ENCODE results near the gene ARF6.
A peak's percentile ranks its signal among the peaks of the same experiment; 100 is the strongest.
"Not testable (repeated sequence)": the region's sequence is repeated elsewhere in the genome, so short reads cannot be mapped to it uniquely, and the experiment has no call there.

Gene ARF6

DNA sequence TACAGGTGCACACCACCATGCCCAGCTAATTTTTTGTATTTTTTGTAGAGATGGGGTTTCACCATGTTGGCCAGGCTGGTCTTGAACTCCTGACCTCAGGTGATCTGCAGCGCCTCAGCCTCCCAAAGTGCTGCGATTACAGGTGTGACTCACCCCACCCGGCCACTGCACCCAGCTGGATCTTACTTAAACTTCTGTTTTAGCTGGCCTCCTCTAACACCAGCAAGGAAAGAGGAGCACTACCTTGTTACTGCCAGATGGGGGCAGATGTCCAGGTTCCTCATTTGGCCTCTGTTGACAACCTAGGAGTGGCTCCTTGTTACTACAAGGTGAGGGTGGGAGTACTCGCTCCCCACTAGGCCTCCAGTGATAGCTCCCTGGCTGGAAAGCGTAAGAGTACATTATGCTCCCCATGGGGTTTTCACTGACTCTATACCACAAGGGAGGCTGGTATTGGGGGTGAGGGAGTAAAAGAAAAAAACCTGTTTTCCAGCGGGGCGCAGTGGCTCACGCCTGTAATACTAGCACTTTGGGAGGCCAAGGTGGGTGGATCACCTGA is 13.2 kb upstream of the ARF6 start:
- peak; percentile 78 for DNase-seq

GRCh38 chr14:49880267-49881064 is 12.4 kb upstream of the ARF6 start:
- no peak for DNase-seq

DNA sequence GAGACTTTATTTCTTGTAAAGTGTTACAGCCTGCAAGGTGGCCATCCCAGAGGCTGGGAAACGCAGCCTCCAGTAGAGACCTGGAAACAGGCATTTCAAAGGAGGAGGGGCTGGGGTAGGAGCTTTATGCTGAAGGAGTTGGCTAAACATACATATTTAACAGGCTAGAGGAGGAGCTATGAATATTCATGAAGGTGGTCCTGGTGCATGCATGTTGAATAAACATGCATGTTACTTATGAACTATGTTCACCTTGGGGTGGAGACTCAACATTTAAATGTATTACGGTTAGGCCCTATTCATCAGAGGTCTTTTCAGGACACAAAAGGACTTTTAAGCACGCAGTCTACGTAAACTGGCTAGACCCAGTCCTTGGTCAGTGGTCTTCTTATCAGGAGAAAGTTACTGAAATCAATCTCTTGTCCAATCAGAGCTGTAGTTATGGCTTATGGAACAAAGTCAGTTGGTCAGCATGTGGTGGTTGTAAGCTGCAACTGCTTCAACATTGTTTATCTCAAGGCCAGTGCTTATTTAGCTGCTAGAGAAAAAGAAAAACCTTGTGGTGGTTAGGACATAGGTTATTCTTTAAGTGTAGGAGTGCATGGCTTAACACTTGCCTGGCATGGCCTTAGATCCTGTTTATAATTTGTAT is 11.4 kb upstream of the ARF6 start:
- no peak for DNase-seq

DNA sequence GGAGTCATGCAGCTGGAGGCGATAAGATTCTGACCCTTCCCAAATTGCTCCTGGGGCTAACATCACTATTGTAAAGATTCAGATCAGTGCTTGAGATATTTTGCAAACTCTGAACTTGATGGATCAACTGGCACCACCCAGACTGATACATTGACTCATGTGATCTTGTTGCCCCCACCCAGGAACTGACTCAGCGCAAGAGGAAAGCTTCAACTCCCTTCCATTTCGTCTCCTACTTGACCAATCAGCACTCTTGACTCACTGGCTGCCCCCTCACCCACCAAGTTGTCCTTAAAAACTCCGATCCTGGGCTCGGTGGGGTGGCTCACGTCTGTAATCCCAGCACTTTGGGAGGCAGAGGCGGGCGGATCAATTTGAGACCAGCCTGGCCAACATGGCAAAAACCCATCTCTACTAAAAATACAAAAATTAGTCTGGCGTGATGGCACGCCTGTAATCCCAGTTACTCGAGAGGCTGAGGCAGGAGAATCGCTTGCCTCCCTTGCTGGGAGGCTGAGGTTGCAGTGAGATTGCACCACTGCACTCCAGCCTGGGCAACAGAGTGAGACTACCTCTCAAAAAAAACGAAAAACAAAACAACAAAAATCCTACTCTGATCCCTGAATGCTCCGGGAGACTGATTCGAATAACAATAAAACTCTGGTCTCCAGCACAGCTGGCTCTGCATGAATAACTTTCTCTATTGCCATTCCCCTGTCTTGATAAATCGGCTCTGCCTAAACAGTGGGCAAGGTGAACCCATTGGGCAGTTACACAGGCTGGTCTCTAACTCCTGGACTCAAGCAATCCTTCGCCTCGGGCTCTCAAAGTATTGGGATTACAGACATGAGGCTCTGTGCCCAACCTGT is 9.8 kb upstream of the ARF6 start:
- no peak for DNase-seq

DNA sequence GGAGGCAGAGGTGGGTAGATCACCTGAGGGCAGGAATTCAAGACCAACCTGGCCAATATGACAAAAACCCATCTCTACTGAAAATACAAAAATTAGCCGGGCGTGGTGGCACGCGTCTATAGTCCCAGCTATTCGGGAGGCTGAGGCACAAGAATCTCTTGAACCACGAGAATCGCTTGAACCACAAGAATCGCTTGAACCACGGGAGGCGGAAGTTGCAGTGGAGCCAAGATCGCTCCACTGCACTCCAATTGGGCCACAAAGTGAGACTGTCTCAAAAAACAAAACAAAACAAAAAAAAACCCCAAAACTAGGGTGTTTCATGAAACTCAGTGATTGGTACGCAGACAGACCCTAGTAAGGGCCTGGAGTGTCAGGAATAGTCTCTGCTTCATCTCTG is 6.4 kb upstream of the ARF6 start:
- no peak for DNase-seq

GRCh38 chr14:49888293-49888692 is 4.6 kb upstream of the ARF6 start:
- DNase-seq: no peak

- DNase-seq: peak; percentile 61
Observed at GRCh38 chr14:49892301-49892635, 614 bp upstream of the ARF6 start.

GRCh38 chr14:49893309-49894213 is 679 bp downstream of the ARF6 start:
- peak; percentile 74 for DNase-seq

- DNase-seq: peak; percentile 62
Observed at GRCh38 chr14:49894214-49895107, 1.6 kb downstream of the ARF6 start.

DNA sequence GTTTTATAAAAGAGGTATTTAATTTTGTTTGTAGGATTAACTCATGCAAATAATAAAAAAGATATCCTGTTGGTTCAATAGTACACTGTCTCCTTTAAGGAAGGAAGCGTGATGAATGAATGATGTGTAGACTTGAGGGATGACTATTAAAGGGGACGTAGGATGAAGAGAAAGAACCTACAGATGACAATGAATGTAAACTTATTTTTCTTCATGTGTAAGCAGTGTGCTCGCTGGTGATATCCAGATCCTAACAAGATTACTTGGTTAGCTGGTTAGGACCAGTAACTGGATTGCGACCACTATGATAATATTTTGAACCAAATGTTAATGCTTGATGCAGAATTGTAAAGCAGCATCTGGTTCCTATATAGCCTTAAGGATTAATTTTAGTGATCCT is 2.6 kb downstream of the ARF6 start:
- peak; percentile 37 for DNase-seq

GRCh38 chr14:49896272-49896671 is 3.4 kb downstream of the ARF6 start:
- not testable (repeated sequence) for DNase-seq

- DNase-seq: no peak
Observed at GRCh38 chr14:49896966-49897365, 4.1 kb downstream of the ARF6 start.

GRCh38 chr14:49897414-49897813 is 4.5 kb downstream of the ARF6 start:
- no peak for DNase-seq

DNA sequence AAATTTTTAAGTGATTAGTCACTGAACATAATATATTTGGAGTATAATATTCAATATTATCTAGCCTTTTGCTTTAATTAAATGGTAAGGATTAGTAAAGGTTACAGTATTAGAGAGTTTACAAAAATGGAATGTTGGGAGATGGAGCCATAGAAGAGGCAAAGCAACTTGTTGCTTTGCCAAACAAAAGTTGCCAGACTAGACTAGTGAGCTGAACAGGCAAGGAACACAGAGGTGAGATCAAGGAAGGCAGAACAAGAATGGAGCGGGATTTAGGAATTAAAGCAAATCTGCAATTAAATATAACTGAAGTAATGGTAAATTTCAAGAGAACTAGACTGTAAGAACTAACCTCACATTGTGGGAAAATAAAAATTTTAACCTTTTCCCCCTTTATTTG is 5.1 kb downstream of the ARF6 start:
- no peak for DNase-seq

DNA sequence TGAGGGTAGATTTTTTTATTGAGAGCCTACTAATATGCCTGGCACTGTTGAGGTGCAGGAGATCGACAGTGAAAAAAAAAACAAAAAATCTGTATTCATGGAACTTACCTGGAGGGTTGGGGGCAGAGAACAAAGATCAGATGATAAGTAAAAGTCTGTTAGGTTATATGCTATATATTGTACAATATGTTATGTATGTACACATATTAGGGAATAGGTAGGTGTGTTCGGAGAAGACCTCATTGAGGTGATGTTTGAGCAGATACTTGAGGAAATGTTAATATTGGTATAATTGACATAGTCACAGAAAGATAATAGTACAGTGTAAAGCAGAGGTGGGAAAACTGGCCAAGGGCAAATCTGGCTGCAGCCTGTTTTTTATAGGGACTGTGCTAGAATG is 5.6 kb downstream of the ARF6 start:
- no peak for DNase-seq

DNA sequence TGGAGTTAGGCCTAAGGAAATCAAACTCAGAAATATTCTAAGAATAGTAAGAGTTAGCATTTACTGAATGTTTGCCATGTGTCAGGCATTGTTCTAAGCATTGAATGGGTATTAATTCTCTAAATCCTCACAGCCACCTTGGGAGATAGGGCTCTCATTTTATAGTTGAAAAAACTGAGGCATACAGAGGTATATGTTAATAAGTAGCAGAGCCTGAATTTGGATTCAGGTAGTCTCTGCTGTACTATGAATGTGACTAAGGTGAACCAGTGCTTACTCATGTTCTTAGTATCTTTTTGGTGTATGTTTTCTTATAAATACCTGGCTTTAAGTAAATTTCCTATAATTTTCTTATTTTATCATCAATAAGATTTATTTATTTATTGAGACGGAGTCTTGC is 8.1 kb downstream of the ARF6 start:
- no peak for DNase-seq

GRCh38 chr14:49902679-49903246 is 9.9 kb downstream of the ARF6 start:
- DNase-seq: not testable (repeated sequence)

GRCh38 chr14:49904270-49904669 is 11.4 kb downstream of the ARF6 start:
- DNase-seq: no peak

- no peak for DNase-seq
Observed at GRCh38 chr14:49905989-49906388, 13.1 kb downstream of the ARF6 start.

DNA sequence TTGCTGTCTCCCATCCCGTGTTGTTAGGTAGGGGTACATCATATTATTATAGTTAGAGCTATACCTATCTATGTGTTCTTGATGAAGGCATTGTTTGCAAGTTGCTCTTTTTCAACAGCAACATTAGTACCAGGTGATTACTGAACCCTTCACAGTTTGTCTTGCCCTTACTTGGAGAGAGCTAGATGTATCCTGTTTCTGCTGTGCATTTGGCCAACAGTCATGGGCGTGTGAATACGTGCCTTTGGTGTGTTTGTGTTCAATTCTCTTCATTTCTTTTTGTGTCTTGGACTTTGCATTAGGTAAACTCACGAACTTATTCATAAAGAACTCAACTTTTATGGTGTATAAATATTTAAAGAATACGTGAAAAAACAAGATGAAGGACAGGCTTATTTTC is 14.3 kb downstream of the ARF6 start:
- no peak for DNase-seq

- no peak for DNase-seq
Observed at GRCh38 chr14:49908433-49908782, 15.5 kb downstream of the ARF6 start.
